Dedifferentiated amniotic fluid mesenchymal stem cell (primary cell): ENCODE data around the gene STEAP1B.
"Not testable (repeated sequence)": the region's sequence is repeated elsewhere in the genome, so short reads cannot be mapped to it uniquely, and the experiment has no call there.

Source experiments
- DNase-seq: peaks from one replicate; pipeline ENCODE4 v3.0.0-alpha.2; 2016; ENCODE audit errors: extremely low spot score

STEAP1B gene

DNA sequence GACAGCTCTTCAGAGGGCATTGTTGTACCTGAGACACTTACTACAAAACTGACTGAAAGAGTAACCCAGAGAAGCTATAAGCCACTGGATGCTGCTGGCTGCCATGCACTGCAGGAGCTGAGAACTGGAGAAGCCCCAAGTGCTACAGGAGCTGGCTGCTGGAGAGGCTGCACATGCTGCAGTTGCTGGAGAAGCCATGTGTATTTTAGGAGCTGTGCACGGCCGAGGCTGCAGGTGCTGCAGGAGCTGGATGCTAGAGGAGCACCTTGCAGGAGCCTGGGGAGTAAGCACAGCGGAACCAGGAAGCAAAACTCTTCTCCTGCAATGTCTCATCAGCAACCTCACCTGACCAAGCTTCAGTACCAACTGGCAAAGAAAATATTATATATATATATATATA lies 45.5 kb downstream of the STEAP1B start:
- DNase-seq = no peak

DNA sequence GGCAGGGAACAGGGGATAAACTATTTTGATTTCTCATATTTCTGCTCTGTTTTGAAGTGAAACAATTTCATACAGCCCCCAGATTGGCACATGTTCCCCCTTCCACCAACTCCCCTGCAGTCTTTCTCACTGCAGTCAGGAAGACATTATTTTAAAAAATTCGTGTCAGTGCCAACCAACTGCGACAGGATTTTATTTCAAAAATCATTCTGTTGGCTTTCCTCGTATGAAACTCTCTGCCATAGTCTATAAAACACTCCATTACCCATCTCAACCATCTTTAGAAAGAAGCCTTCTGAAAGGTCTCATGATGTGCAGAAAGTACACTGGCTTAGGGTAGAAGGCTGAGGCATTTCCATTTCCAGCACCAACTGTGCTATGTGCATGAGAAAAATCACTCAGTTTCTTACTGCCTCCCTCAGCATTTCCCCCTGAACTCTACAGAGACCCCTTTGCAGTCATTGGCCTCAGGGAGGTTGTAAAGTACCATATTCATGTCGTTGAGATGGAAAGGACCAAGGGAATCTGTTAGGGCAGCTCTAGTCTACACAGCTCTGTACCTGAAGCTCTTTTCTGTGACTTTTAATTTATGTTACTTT lies 46.9 kb downstream of the STEAP1B start:
- no peak for DNase-seq

DNA sequence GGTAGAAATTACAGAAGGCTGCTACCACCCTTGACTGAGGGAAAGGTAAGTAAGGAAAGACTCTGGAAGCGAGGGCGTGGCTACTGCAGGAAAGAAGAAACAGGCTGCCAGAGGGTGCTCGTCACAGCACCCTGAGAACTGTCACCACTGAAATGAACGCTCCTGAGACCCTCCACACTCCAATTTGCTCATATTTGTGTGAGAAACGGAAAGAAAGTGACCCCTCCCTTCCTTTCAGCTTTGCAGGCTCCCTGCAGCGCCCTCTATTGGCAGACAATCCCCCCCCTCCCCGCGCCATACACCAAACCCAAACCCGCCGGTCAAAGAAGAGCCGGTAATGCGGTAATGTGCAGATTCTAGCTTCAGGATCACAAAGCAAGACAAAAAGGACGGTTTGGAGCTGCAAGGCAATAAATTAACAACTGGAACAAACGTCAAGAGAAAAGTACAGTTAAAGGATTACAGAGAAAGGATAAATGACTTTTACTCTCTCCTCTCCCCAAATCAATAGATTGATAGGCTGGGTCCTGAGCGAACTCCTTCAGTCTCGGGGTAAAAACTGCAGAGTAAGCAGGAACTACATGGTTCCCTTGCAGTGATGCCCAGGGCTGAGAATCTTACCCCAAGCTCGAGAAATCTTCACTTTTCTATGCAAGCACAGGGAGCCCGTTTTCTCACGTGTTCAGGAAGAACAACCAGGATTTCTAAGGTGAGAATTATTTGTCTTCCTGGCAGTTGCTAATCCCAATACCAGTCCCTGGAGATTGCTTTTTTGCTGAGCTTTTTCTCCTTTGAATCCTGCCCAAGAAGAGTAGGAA lies 47.6 kb downstream of the STEAP1B start:
- DNase-seq = no peak

DNA sequence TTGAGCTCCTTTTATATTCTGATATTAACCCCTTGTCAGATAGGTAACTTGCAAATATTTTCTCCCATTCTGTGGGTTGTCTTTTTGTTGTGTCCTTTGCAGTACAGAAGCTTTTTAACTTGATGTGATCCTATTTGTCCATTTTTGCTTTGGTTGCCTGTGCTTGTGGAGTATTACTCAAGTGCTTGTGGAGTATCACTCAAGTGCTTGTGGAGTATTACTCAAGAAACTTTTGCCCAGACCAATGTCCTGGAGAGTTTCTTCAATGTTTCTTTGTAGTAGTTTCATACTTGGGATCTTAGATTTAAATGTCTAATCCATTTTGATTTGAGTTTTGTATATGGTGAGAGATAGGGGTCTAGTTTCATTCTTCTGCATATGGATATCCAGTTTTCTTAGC lies 50.0 kb downstream of the STEAP1B start:
- not testable (repeated sequence) for DNase-seq

DNA sequence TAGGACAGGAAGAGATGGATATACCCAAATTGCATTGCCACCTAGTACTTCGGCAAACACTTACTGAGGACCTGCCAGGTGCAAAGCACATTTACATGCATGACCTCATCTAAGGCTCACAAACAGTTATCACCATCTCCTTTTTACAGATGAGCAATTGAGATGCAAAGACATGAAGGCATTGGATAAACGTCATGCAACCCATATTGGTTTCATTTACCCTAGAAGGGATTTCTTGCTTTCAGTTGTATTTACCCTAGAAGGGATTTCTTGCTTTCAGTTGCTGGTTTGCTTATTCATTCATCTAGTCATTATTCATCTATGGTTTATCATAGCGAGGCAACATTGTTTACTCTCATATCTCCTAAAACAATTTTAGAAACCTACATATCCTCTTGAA lies 52.2 kb downstream of the STEAP1B start:
- DNase-seq = no peak

DNA sequence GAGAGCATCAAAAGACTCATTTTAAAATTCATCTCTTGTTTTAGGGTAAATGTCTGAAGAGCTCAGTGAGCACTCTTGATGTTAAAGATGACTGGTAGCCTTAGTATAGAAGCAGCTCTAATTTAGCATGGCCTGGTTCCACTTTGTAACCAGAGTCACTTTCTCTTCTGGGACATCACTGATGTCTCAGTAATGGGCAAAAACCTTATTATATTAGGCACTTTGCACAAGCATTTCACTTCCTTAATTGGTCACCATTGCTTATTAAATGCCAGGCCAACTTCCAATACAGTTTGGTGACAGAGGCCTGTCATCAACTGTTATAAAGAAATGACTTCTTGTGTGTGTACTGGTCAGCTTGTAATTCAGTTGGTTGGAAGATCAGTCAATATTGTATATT lies 53.0 kb downstream of the STEAP1B start:
- DNase-seq = no peak

DNA sequence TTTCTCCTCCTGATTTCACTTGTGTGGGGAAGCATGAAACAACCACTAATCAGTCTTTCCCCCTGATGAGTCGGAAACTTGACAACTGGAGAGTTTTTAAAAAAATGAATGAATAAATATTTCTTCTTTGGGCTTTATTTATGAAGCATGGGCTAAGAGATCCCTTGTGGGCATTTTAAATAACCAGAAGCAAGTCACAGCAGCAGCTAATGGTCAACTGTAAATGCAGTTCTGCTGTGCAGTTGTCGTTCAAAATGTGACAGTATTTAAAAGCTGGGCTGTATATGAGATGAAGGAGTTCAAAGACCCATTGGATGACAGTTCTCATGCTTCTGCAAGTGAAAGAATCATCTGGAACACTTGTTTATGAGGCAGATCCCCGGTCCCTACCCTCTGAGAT lies 54.1 kb downstream of the STEAP1B start:
- no peak for DNase-seq

DNA sequence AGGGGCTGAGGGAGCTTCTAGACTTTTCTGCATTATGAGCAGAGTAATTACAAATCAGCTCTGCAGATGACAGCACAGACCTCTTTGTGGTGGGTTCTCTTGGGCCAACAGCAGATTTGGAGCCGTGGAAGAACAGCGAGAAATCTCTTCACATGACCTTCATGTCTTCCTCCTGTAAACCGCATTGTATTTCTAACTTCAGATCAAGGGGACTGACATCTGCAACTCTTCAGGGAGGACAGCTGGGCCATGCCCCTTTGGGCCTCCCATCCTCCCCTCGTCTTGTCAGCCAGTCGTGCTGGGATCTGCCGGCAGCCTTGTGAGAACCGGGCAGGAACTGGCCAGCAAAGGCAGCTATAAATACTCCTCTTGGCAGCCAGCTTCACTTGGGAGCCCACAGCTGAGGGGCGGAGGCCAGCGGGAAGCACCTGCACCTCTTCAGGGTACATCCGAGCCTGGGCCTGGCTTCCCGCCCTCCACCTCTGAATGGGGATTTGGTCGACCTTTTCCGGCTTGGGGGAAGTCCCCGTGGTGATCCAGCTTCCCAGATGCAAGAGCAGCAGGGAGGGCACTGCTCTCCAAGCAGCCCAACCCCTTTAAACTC lies 54.7 kb downstream of the STEAP1B start:
- DNase-seq = no peak

DNA sequence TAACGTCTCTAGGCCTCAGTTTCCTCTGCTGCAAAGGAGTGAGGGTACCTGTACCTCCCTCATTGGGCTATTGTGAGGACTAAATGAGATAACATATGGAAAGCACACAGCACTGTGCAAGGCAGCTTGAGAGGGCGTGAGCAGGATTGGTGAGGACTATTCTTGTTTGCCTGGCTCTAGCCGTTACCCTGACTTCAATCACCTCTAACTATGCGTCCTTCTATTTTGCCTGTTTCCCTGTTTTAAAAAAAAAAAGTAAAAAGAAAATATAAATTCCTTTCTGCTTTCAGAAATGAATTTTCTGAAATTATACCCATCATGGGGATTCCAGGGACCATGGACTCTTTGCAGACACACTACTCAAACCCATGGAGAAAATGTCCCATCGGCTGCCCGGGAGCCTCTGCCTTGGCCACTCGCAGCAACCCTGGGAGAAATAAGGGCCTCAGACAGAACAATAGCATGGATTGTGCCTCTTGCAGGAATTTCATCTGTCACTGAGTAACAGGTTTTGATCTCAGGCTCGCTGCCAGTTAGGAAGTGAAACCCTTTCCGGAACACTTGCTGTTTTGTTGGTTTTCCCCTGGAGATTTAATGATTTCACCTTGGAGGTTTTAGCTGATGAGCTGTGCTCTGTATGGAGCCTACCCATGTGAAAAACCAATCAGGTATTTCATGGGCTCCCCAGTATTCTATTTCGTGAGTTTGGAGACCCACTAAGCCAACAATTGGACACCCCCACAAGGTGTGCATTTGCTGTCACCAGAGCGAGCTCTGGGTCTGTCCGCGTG lies 55.6 kb downstream of the STEAP1B start:
- DNase-seq = no peak

DNA sequence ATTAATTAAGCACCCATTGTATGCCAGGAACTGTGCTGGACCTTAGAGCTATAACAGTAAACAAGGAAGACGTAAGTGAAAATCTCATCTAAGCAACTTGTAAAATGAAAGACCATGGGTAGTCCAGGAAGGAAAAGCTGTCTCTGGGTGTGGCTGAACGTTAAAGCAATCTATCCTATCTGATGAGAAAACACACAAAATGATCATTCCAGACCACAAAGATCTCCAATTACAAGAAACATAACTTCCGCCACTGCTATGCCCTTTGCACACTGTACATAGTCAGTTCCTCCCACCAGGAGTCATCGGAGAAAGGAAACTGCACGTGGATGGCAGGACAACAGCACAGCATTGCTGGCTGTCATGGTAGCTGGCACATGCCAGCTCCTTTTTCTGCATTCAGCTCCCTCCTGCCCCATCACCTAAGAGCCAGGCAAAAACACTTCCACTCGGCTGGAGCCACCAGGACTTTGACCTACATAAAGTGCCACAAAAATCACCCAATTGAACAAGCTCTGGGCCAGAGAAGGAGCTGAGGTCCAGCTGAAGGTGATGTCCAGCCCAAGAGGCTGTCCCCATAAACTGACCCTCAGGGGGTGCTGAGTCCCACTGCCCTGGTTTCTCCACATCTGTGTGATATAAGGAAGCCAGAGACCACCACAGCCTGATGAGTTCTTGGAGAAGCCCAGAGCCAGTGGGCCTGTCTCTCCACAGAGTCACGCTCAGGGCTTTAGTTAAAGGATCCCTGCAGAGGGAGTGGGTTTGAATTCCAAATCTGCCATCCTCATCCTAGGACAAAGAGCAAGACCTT lies 56.4 kb downstream of the STEAP1B start:
- DNase-seq = no peak

DNA sequence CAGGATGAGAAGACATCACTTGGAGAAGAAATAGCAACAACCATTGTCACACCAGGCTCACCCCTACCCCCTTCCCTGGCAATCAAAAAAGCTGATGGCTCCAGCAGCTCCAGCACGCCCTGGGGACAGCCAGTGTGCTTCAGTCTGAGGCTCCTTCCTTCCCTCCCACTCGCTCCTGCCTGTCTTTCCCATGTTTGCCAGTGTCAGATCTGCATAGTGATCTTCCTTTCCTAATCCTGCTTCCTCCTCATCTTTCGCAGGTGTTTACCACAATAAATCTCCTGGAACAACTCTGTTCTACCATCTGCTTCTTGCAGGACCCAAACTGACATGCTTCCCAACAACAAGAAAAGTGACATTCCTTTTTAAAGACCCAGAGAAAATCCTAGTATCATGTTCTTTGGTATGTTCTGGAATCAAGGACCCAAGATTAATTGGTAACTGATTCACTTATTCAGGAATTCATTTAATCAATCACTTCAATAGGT lies 57.1 kb downstream of the STEAP1B start:
- DNase-seq = no peak

DNA sequence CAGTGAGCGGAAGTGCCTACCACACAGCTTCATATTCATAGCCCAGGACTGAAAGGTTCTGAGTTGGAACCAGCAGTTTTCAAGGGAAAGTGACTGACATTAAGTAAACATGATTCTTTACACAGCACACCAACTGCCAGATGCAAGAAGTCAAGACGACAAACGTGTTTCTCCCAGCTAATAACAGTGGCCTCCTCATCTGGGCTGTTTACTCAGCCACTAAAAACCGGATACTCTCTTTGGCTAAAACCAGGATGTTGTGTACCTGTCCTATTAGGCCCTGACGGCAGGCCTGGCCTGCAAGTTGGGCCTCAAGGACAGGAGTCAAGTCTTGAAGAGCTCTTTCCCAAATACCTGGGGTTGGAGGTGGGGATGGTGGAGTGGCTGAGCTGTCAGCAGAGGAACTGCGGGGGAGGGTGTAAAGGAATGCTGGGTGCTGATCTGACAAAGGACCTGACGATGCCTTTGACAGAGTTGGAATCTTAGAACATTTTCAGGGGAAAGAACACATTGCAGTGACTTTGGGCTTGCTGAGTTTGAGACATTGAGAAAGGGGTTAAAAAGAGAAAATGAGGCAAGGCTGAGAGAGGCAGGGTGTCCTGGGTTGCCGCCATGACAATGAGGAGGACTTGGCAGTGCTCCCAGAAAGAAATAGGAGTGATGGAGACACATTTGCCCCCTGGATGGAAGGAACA lies 57.7 kb downstream of the STEAP1B start:
- no peak for DNase-seq

DNA sequence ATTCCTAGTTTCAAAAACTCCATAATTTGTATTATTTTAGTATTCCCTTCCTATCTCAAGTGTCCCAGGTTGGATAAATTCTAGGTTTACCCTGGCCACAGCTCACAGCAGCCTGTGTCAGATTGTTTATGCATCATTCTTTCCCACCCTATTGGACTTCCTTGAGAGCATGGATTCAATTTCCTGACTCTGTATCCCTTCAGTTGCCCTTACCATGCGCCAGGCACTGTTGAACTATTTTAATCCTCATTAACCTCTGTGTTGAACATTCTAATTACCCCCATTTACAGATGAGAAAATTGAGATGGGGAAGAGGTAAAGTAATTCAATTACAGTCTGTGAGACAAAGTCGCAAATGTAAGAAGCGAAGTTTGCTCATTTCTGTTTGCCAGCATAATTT lies 58.8 kb downstream of the STEAP1B start:
- DNase-seq = no peak

DNA sequence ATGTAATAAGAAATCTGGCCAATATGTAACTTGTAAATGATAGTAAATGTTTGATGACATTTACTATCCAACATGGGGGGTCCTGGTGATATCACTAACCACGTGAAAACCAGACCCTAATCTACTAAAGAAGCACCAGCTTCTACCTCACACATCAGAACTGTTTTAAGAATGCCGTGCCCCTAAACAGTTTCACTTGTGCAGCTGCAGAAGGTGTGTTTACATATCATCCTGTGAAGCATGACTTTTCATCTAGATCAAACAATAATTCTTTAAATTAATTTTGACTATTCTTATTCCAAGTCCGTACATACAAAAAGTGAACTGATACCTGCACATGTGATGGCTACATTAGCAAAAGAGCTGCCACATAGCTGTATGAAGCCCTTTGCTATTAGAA lies 61.0 kb downstream of the STEAP1B start:
- no peak for DNase-seq

DNA sequence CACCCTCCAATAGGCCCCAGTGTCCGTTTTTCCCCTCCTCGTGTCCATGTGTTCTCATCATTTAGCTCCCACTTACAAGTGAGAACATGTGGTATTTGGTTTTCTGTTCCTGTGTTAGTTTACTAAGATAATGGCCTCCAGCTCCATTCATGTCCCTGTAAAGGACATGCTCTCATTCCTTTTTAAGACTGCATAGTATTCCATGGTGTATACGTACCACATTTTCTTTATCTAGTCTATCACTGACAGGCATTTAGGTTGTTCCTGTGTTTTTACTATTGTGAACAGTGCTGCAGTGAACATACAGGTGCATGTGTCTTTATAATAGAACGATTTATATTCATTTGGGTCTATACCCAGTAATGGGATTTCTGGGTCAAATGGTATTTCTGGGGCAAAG lies 63.4 kb downstream of the STEAP1B start:
- not testable (repeated sequence) for DNase-seq

DNA sequence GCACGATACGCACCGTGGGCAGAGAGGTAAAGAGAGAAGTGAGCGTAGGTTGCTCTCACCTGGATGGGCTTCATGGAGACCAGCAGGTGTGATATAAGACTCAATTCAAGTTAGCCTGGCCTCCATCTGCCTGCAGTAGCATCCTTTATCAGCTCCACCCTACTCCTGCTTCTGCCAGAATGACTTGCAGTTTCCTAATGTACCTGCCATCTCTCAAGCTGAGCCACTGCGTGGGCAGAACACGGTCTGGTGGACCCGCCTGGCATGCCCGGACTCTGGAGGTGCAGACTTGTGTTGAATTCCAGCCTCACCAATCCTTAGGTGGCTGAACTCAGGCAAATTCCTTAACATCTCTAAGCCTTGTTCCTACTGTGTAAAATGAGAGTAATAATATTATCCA lies 64.3 kb downstream of the STEAP1B start:
- no peak for DNase-seq

DNA sequence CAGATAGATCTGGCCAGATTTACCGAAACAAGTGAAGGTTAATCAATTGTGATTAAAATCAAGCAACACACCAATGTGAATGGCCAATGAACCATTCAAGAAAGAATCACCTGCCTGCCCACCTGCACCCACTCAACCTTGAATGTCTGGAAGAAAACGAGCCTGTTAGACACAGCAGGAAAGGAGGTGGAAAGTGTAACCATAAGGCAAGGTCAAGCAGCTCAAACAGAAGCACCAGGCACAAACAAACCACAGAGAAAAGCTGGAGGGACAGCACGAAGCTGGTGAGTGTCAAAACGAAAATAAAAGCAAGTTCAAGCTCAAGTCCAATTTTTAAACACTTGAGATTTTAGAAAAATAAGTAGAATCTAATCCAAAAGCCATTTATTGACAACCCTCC lies 64.9 kb downstream of the STEAP1B start:
- no peak for DNase-seq

DNA sequence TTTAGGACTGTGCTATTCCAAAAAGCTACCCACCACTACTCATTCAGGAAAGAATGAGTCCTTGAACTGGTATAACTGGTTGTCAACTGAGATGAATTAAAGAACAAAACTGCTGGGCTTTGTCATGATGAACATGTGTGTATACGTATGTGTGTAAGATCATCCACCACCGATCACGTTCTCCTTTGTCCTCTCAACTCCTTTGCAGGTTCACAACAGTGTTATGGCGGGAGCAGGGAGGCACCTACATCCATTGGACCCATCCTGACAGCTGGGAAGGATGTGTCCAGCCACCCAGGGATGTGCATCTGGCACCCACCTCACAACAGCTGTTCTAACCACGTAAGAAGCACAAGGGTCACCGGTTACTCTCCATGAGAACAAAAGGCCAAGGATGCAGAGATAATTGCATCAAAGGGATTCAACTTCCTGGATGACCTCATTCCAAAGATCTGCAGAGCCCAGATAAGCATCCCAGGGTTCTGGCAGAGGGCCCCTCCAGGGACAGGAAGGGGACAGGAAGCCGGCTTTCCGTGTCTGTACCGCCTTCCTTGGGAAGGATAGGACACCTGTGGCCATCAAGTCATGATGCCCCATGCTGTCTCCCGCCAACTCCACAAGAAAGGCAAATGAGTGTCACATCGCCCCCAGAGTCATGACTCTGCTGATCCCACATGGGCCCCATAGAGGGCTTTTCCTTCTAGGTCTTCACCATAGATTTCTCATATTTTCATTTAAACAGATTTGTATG lies 66.1 kb downstream of the STEAP1B start:
- no peak for DNase-seq

DNA sequence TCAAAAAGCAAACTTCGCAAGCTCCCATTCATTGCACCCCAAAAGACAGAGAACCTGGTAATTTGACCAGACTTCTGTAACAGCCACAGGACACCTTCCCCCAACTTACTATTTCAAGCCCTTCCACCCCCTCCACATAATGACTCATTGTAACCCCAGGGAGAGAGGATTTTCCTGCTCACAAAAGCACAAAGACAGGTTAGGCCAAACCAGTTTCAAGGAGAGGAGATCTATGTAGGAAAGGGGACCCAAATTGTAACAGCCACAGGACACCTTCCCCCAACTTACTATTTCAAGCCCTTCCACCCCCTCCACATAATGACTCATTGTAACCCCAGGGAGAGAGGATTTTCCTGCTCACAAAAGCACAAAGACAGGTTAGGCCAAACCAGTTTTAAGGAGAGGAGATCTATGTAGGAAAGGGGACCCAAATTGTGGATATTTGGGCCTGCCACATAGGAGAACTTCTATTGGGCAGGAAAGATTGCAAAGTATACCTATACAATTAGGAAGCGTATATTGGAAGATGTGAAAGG lies 66.8 kb downstream of the STEAP1B start:
- not testable (repeated sequence) for DNase-seq

DNA sequence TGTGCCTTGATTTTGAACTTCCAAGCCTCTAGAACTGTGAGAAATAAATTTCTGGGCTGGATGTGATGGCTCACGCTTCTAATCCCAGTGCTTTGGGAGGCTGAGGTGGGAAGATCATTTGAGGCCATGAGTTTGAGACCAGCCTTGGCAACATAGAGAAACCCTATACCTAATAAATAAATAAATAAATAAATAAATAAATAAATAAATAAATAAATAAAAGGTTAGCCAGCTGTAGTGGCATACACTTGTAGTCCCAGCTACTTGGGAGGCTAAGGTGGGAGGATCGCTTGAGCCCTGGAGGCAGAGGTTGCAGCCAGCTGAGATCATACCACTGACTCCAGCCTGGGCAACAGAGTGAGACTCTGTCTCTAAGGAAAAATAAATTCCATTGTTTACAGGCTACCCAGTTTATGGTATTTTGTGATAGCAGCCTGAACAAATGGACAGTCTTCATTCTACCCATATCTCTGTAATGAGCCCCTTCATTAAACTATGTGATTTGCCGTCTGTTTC lies 67.7 kb downstream of the STEAP1B start:
- no peak for DNase-seq
